ENCODE data around the gene ALDH1A1. TPM values are rescaled to one million over a fixed set of nuclear protein-coding genes. Genes with fewer than 3 reads are reported as not detected.

ALDH1A1 gene
- total and polyA plus RNA-seq, 2 donors from 2014 or later = 191 to 295 TPM

GRCh38 chr9:72911816-72912215, 41.0 kb downstream of the ALDH1A1 start:
- Histone ChIP-seq H3K9me3 (ENCODE audit: control insufficient read depth in 2 of 3, insufficient read depth in 1 of 3, low read length in 3 of 3) (no peaks in the 10 kb centered on the region), H3K27ac (ENCODE audit: low read depth in 2 of 2, low read length in 2 of 2) (no peak overlapping the region), H3K27me3 (ENCODE audit: control insufficient read depth, insufficient read depth, low read length) (no peaks in the 10 kb centered on the region), H3K9ac (ENCODE audit: low read length in 3 of 3) (no peak overlapping the region), H3K4me3 (ENCODE audit: low read length in 3 of 3) (no peak overlapping the region), H3K4me1 (ENCODE audit: control insufficient read depth in 2 of 3, insufficient read depth in 2 of 3, low read depth in 1 of 3, low read length in 3 of 3) (peaks cover 0 to 6% (median 0%) of the 10 kb centered on the region in 3 donors), H3K36me3 (ENCODE audit: control insufficient read depth in 2 of 3, insufficient read depth in 3 of 3, low read length in 3 of 3) (peaks cover 2 to 14% (median 11%) of the 10 kb centered on the region in 3 donors)
- intact Hi-C loops (cut with DNase I) = no loop called here
- FAIRE-seq (no peak), DNase-seq (no peak)
- TF ChIP-seq CTCF (IDR thresholded peaks at IDR 0.05; ENCODE audit: borderline replicate concordance, extremely low read depth, insufficient read depth) = no peak

GRCh38 chr9:72911247-72911775, 41.5 kb downstream of the ALDH1A1 start:
- TF ChIP-seq CTCF (IDR thresholded peaks at IDR 0.05; ENCODE audit: borderline replicate concordance, extremely low read depth, insufficient read depth) = no peak
- DNase-seq (no peak), FAIRE-seq (no peak)
- no peaks in the 10 kb centered on the region for H3K27me3 ChIP-seq (ENCODE audit: control insufficient read depth, insufficient read depth, low read length)
- H3K4me1 ChIP-seq (ENCODE audit: control insufficient read depth in 2 of 3, insufficient read depth in 2 of 3, low read depth in 1 of 3, low read length in 3 of 3) = peaks cover 0 to 6% (median 0%) of the 10 kb centered on the region in 3 donors
- H3K4me3 ChIP-seq (ENCODE audit: low read length in 3 of 3) = no peak overlapping the region
- H3K36me3 ChIP-seq (ENCODE audit: control insufficient read depth in 2 of 3, insufficient read depth in 3 of 3, low read length in 3 of 3) = peaks cover 2 to 9% (median 6%) of the 10 kb centered on the region in 3 donors
- H3K27ac ChIP-seq (ENCODE audit: low read depth in 2 of 2, low read length in 2 of 2) = no peak overlapping the region
- intact Hi-C loops (cut with DNase I) = no loop called here
- H3K9ac ChIP-seq (ENCODE audit: low read length in 3 of 3) = no peak overlapping the region
- H3K9me3 ChIP-seq (ENCODE audit: control insufficient read depth in 2 of 3, insufficient read depth in 1 of 3, low read length in 3 of 3) = no peaks in the 10 kb centered on the region

GRCh38 chr9:72909428-72909827, 43.4 kb downstream of the ALDH1A1 start:
- no peak for TF ChIP-seq CTCF (IDR thresholded peaks at IDR 0.05; ENCODE audit: borderline replicate concordance, extremely low read depth, insufficient read depth)
- H3K27ac ChIP-seq (ENCODE audit: low read depth in 2 of 2, low read length in 2 of 2) = no peak overlapping the region
- FAIRE-seq = no peak
- no peak for DNase-seq
- no peak overlapping the region for H3K4me3 ChIP-seq (ENCODE audit: low read length in 3 of 3)
- H3K27me3 ChIP-seq (ENCODE audit: control insufficient read depth, insufficient read depth, low read length) = no peaks in the 10 kb centered on the region
- peaks cover 0 to 6% (median 0%) of the 10 kb centered on the region in 3 donors for H3K4me1 ChIP-seq (ENCODE audit: control insufficient read depth in 2 of 3, insufficient read depth in 2 of 3, low read depth in 1 of 3, low read length in 3 of 3)
- H3K36me3 ChIP-seq (ENCODE audit: control insufficient read depth in 2 of 3, insufficient read depth in 3 of 3, low read length in 3 of 3) = peaks cover 0 to 5% (median 2%) of the 10 kb centered on the region in 3 donors
- no peak overlapping the region for H3K9ac ChIP-seq (ENCODE audit: low read length in 3 of 3)
- intact Hi-C loops (cut with DNase I) = no loop called here
- no peaks in the 10 kb centered on the region for H3K9me3 ChIP-seq (ENCODE audit: control insufficient read depth in 2 of 3, insufficient read depth in 1 of 3, low read length in 3 of 3)

GRCh38 chr9:72907421-72907820, 45.4 kb downstream of the ALDH1A1 start:
- peaks cover 0 to 6% (median 0%) of the 10 kb centered on the region in 3 donors for H3K4me1 ChIP-seq (ENCODE audit: control insufficient read depth in 2 of 3, insufficient read depth in 2 of 3, low read depth in 1 of 3, low read length in 3 of 3)
- no peak overlapping the region for H3K4me3 ChIP-seq (ENCODE audit: low read length in 3 of 3)
- TF ChIP-seq CTCF (IDR thresholded peaks at IDR 0.05; ENCODE audit: borderline replicate concordance, extremely low read depth, insufficient read depth) = no peak
- no peak overlapping the region for H3K27ac ChIP-seq (ENCODE audit: low read depth in 2 of 2, low read length in 2 of 2)
- peaks cover 0 to 14% (median 2%) of the 10 kb centered on the region in 3 donors for H3K36me3 ChIP-seq (ENCODE audit: control insufficient read depth in 2 of 3, insufficient read depth in 3 of 3, low read length in 3 of 3)
- intact Hi-C loops (cut with DNase I) = no loop called here
- no peaks in the 10 kb centered on the region for H3K27me3 ChIP-seq (ENCODE audit: control insufficient read depth, insufficient read depth, low read length)
- DNase-seq (no peak), FAIRE-seq (no peak)
- H3K9ac ChIP-seq (ENCODE audit: low read length in 3 of 3) = no peak overlapping the region
- no peaks in the 10 kb centered on the region for H3K9me3 ChIP-seq (ENCODE audit: control insufficient read depth in 2 of 3, insufficient read depth in 1 of 3, low read length in 3 of 3)
